HepG2 (cell line): ENCODE results near the gene ZFYVE21. TPM values are rescaled to one million over a fixed set of nuclear protein-coding genes. Genes with fewer than 3 reads are reported as not detected.

Experiments used
- ATAC-seq: fragments of 200-7000 bp; cut with Tn5 transposase; 3 replicates; pipeline ENCODE4 v1.9.1; 2020; ENCODE audit warnings: mild to moderate bottlenecking, moderate library complexity
- BruUV-seq: library from RNA; stranded (reverse); fragments of 400-500 nt; replicated peaks from 2 replicates; lab custom pipeline; 2021; lab: Mats Ljungman, UMichigan
- CTCF ChIA-PET: fragments of 300-600 bp; formaldehyde crosslinking; extraction: SDS; loops from one replicate; lab custom pipeline; 2021; ENCODE audit warnings: low total read pairs, inconsistent platforms, low intra/inter-chr PET ratio; lab: Yijun Ruan, JAX
- POLR2A ChIA-PET: fragments of 350-600 bp; sonication (Branson Sonifier 250); formaldehyde crosslinking; loops from one replicate; lab custom pipeline; 2020; ENCODE audit warnings: antibody characterized with exemption, inconsistent platforms; lab: Yijun Ruan, JAX
- DNase-seq: peaks from one replicate; pipeline ENCODE4 v3.0.0-alpha.2; 2015; ENCODE audit warnings: low spot score
- FAIRE-seq: peaks from 3 replicates; lab custom pipeline; 2011; peaks lifted over from hg19 to GRCh38; lab: Jason Lieb, UNC
- H2AFZ ChIP-seq: one replicate; pipeline ENCODE4 v1.6.1; 2011; ENCODE audit warnings: low read length, inconsistent platforms
- H3K27ac ChIP-seq: fragments of 300-600 bp; 3 replicates; pipeline ENCODE4 v1.8.0; 2011; ENCODE audit warnings: mixed run types, mild to moderate bottlenecking, mixed read lengths, low read length, inconsistent platforms; ENCODE audit not compliant: insufficient read depth; ENCODE audit errors: extremely low read length
- H3K27me3 ChIP-seq, 2 experiments: fragments of 200-600 bp in 1 of 2; 2 replicates in 1 of 2; 3 replicates in 1 of 2; pipeline versions ENCODE4 v1.6.0 to v1.8.0; 2011; ENCODE audit warnings: low read length in 2 of 2, mild to moderate bottlenecking in 2 of 2, moderate library complexity in 2 of 2, inconsistent platforms in 1 of 2; ENCODE audit not compliant: insufficient read depth in 2 of 2, control insufficient read depth in 1 of 2
- H3K36me3 ChIP-seq, 2 experiments: fragments of 200-600 bp in 1 of 2; replicated peaks in 1 of 2; 2 replicates in 1 of 2; 3 replicates in 1 of 2; pipeline versions ENCODE4 v1.5.1 to v1.8.0; 2011; ENCODE audit warnings: low read length in 2 of 2, inconsistent platforms in 1 of 2; ENCODE audit not compliant: insufficient read depth in 2 of 2, control insufficient read depth in 1 of 2
- H3K4me1 ChIP-seq: 2 replicates; pipeline ENCODE4 v1.5.1; 2012; ENCODE audit warnings: low read length, inconsistent platforms; ENCODE audit not compliant: insufficient read depth
- H3K4me2 ChIP-seq: 2 replicates; pipeline ENCODE4 v1.6.0; 2011; ENCODE audit warnings: low read depth, low read length, inconsistent platforms
- H3K4me3 ChIP-seq, 3 experiments: fragments of 200-600 bp in 1 of 3; sonication (generic), shearing (Covaris generic) in 1 of 3; replicated peaks in 1 of 3; 2 replicates each; pipeline ENCODE4 v1.5.1; 2011 to 2016; ENCODE audit warnings: low read length in 3 of 3, inconsistent platforms in 2 of 3, low read depth in 2 of 3, mild to moderate bottlenecking in 2 of 3, control low read depth in 1 of 3, mixed read lengths in 1 of 3; ENCODE audit not compliant: insufficient read depth in 1 of 3
- H3K79me2 ChIP-seq: one replicate; pipeline ENCODE4 v1.6.1; 2011; ENCODE audit warnings: low read length, inconsistent platforms; ENCODE audit not compliant: insufficient read depth
- H3K9ac ChIP-seq: 2 replicates; pipeline ENCODE4 v1.6.0; 2011; ENCODE audit warnings: mild to moderate bottlenecking, low read depth, low read length, inconsistent platforms; ENCODE audit not compliant: insufficient read depth
- H3K9me3 ChIP-seq: 2 replicates; pipeline ENCODE4 v1.5.1; 2012; ENCODE audit warnings: mild to moderate bottlenecking, low read length
- H4K20me1 ChIP-seq: 2 replicates; pipeline ENCODE4 v1.6.0; 2011; ENCODE audit warnings: inconsistent platforms, mild to moderate bottlenecking, low read length, moderate library complexity; ENCODE audit not compliant: insufficient read depth
- DRAP1 ChIP-seq: IDR thresholded peaks from 2 replicates; pipeline ENCODE4 v1.6.1; 2016; ENCODE audit warnings: missing genetic modification reagents, missing compliant biosample characterization
- EEA1 ChIP-seq: sonication (generic); formaldehyde crosslinking; IDR thresholded peaks from 2 replicates; pipeline ENCODE4 v1.5.1; 2020; ENCODE audit warnings: mild to moderate bottlenecking, missing genetic modification reagents, borderline replicate concordance
- KDM5B ChIP-seq: sonication (generic); formaldehyde crosslinking; IDR thresholded peaks from 2 replicates; pipeline ENCODE4 v1.4.0; 2020; ENCODE audit warnings: missing genetic modification reagents, mild to moderate bottlenecking, borderline replicate concordance
- LCORL ChIP-seq, 2 experiments: fragments of 450-650 bp in 1 of 2; sonication (generic) in 1 of 2; formaldehyde crosslinking in 1 of 2; IDR thresholded peaks; 2 replicates each; pipeline versions ENCODE4 v1.5.0 to v1.6.1; 2017 to 2020; ENCODE audit warnings: antibody characterized with exemption in 1 of 2, missing genetic modification reagents in 1 of 2
- MEIS1 ChIP-seq: sonication (generic); formaldehyde crosslinking; IDR thresholded peaks from 2 replicates; pipeline ENCODE4 v1.9.0; 2021; ENCODE audit warnings: mild to moderate bottlenecking, missing genetic modification reagents, moderate library complexity, borderline replicate concordance
- NR2F6 ChIP-seq, 2 experiments: IDR thresholded peaks; 2 replicates each; pipeline ENCODE4 v1.6.1; 2016; ENCODE audit warnings: antibody characterized with exemption in 1 of 2, mild to moderate bottlenecking in 1 of 2
- PLRG1 ChIP-seq: fragments of 450-650 bp; conservative IDR thresholded peaks from 2 replicates; pipeline ENCODE4 v1.6.1; 2016
- ZBTB1 ChIP-seq: sonication (generic); formaldehyde crosslinking; IDR thresholded peaks from 2 replicates; pipeline ENCODE4 v1.4.0; 2020; ENCODE audit warnings: missing genetic modification reagents, borderline replicate concordance
- ZNF235 ChIP-seq: sonication (generic); formaldehyde crosslinking; IDR thresholded peaks from 2 replicates; pipeline ENCODE4 v1.8.1; 2023; ENCODE audit warnings: mild to moderate bottlenecking, missing genetic modification reagents, borderline replicate concordance
- ZNF274 ChIP-seq: sonication (generic); formaldehyde crosslinking; IDR thresholded peaks from 2 replicates; pipeline ENCODE4 v1.5.1; 2020; ENCODE audit warnings: mild to moderate bottlenecking, missing genetic modification reagents
- ZNF501 ChIP-seq: sonication (generic); formaldehyde crosslinking; IDR thresholded peaks from 2 replicates; pipeline ENCODE4 v1.5.1; 2020; ENCODE audit warnings: mild to moderate bottlenecking, moderate library complexity, missing genetic modification reagents
- ZNF660 ChIP-seq: sonication (generic); formaldehyde crosslinking; IDR thresholded peaks from 2 replicates; pipeline ENCODE4 v1.5.1; 2020; ENCODE audit warnings: mild to moderate bottlenecking, low read depth, missing genetic modification reagents, borderline replicate concordance
- WGBS: methylation state at CpG from one replicate; pipeline ENCODE4 v1.1.6; 2017; ENCODE audit warnings: low lambda C conversion rate; 5-methylcytosine and 5-hydroxymethylcytosine counted together
- in situ Hi-C: cut with HindIII; loops from 2 replicates; pipeline ENCODE4 v1.10.0; 2017; ENCODE audit warnings: low pct_unique_long_range_greater_than_20kb; ENCODE audit not compliant: extremely low pct_ligation_motif_present
- intact Hi-C: fragments of 100-400 bp; cut with micrococcal nuclease; formaldehyde crosslinking; loops from one replicate; pipeline ENCODE4 v1.10.0; 2022; ENCODE audit not compliant: unreplicated experiment
- polyA plus RNA-seq, 8 experiments: library from polyadenylated mRNA; depleted of rRNA in 3 of 8; stranded (reverse) in 7 of 8; unstranded in 1 of 8; fragments of >200 nt; fragmentation: Illumina TruSeq in 4 of 8; extraction: Trizol in 4 of 8; gene quantifications; 2 replicates each; pipeline versions ENCODE4 v1.2.1 to v1.2.3, GENCODE V29; 2011 to 2016; ENCODE audit warnings: low read depth in 4 of 8, missing spikeins in 1 of 8, mixed read lengths in 1 of 8; ENCODE audit not compliant: insufficient read depth in 1 of 8
- total RNA-seq, 5 experiments: library from RNA; depleted of rRNA; stranded (reverse); fragments of >200 nt; fragmentation: Illumina TruSeq; extraction: Trizol; gene quantifications; 2 replicates each; pipeline ENCODE4 v1.2.3, GENCODE V29; 2016; ENCODE audit warnings: low read depth in 1 of 5
- TF ChIP-seq, protein P1 (sequence below): IDR thresholded peaks from 2 replicates; pipeline ENCODE4 v1.6.1; 2018; ENCODE audit warnings: missing genetic modification reagents, mild to moderate bottlenecking, missing compliant biosample characterization
- TF ChIP-seq, protein P2 (sequence below): sonication (generic); formaldehyde crosslinking; IDR thresholded peaks from 2 replicates; pipeline ENCODE4 v1.5.0; 2020; ENCODE audit warnings: mild to moderate bottlenecking, missing genetic modification reagents

ZFYVE21 gene
- total and polyA plus RNA-seq, 2 of the 13 experiments (the other 11 are each of a cell fraction or from before 2014, with no cell fraction given), result 34.3 to 34.4 TPM

DNA sequence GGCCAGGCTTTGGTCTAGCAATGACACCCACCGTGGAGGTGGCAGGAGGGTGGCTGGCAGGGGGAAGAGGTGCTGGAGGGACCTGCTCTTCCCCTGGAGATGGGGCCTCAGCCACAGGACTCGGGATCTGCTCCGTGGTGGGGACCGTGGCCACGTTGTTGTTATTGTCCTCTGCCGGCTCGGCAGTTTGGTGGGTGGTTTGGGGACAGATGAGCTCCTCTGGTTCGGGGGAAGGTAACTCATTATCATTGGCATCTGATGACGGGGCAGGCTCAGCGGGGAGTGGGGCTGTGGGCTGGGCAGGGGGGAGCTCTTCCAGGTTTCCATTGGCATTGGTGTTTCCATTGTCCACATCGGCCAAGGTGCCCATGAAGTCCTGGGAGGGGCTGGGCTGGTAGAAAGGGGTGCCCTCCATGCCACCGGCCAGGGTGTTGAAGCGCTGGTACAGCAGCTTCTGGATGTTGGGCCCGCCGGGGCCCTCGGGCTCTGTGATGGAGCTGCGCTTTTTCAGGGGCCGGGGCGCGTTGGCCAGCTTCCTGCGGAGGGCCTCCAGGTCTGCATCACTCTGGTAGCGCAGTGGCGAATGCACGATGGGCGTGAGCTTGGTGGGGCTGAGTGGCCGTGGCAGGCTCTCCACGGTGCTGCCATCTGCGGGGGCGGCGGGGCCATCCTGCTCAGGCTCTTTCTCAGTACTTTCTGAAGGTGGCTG is 24.3 kb downstream of the ZFYVE21 start:
- WGBS, result 95% methylated on average over 13 of the region's 30 CpGs
- FAIRE-seq (no peak), ATAC-seq (no peak), DNase-seq (no peak)
- Histone ChIP-seq H3K27ac (no peak overlapping the region), H3K27me3 (no peaks in the 10 kb centered on the region), H4K20me1 (no peaks in the 10 kb centered on the region), H3K36me3 (peaks cover 11 to 27% of the 10 kb centered on the region in 2 experiments; a peak in 4 of 5 replicates), H3K79me2 (no peaks in the 10 kb centered on the region), H3K4me2 (no peak overlapping the region), H2AFZ (no peak overlapping the region), H3K9ac (no peak overlapping the region), H3K9me3 (no peaks in the 10 kb centered on the region), H3K4me1 (peaks cover 12% of the 10 kb centered on the region), H3K4me3 (no peak overlapping the region)
- no peak for TF ChIP-seq LCORL (IDR thresholded peaks at IDR 0.05)
- TF ChIP-seq LCORL (CRISPR knock-in tag; IDR thresholded peaks at IDR 0.05), result no peak
- TF ChIP-seq ZNF235 (CRISPR knock-in tag), result no peak
- no peak for TF ChIP-seq MEIS1 (CRISPR knock-in tag)
- TF ChIP-seq EEA1 (CRISPR knock-in tag), result no peak
- no peak for TF ChIP-seq NR2F6 (IDR thresholded peaks at IDR 0.05)
- TF ChIP-seq NR2F6 (CRISPR knock-in tag; IDR thresholded peaks at IDR 0.05), result no peak
- TF ChIP-seq KDM5B (CRISPR knock-in tag), result no peak
- no peak for TF ChIP-seq ZNF660
- no peak for TF ChIP-seq ZBTB1 (CRISPR knock-in tag)
- TF ChIP-seq ZNF274 (CRISPR knock-in tag), result no peak
- no peak for TF ChIP-seq PLRG1
- TF ChIP-seq, protein P1, sequence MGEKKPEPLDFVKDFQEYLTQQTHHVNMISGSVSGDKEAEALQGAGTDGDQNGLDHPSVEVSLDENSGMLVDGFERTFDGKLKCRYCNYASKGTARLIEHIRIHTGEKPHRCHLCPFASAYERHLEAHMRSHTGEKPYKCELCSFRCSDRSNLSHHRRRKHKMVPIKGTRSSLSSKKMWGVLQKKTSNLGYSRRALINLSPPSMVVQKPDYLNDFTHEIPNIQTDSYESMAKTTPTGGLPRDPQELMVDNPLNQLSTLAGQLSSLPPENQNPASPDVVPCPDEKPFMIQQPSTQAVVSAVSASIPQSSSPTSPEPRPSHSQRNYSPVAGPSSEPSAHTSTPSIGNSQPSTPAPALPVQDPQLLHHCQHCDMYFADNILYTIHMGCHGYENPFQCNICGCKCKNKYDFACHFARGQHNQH (CRISPR knock-in tag), result no peak
- TF ChIP-seq, protein P2, sequence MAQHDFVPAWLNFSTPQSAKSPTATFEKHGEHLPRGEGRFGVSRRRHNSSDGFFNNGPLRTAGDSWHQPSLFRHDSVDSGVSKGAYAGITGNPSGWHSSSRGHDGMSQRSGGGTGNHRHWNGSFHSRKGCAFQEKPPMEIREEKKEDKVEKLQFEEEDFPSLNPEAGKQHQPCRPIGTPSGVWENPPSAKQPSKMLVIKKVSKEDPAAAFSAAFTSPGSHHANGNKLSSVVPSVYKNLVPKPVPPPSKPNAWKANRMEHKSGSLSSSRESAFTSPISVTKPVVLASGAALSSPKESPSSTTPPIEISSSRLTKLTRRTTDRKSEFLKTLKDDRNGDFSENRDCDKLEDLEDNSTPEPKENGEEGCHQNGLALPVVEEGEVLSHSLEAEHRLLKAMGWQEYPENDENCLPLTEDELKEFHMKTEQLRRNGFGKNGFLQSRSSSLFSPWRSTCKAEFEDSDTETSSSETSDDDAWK (CRISPR knock-in tag), result no peak
- no peak for TF ChIP-seq ZNF501 (CRISPR knock-in tag)
- TF ChIP-seq DRAP1 (CRISPR knock-in tag), result no peak
- BruUV-seq, result no TSS peak
- intact Hi-C loops, result no loop called here
- POLR2A ChIA-PET, result no interaction called here
- in situ Hi-C loops, result no loop called here
- CTCF ChIA-PET, result no interaction called here
